ENCODE measurements around the gene GREM1.

The GREM1 gene

GRCh38 chr15:32732574-32733157 is 14.9 kb downstream of the GREM1 start:
- no peak for FAIRE-seq

GRCh38 chr15:32733281-32733680 is 15.5 kb downstream of the GREM1 start:
- no peak for FAIRE-seq

- FAIRE-seq, result no peak
Observed at GRCh38 chr15:32735989-32736700, 18.3 kb downstream of the GREM1 start.

GRCh38 chr15:32736701-32737061 is 18.9 kb downstream of the GREM1 start:
- no peak for FAIRE-seq

GRCh38 chr15:32737304-32737703 is 19.5 kb downstream of the GREM1 start:
- no peak for FAIRE-seq

GRCh38 chr15:32738666-32739065 is 20.9 kb downstream of the GREM1 start:
- no peak for FAIRE-seq

- FAIRE-seq, result no peak
Observed at GRCh38 chr15:32739522-32740063, 21.8 kb downstream of the GREM1 start.

GRCh38 chr15:32743411-32744140 is 25.8 kb downstream of the GREM1 start:
- FAIRE-seq, result no peak

GRCh38 chr15:32746116-32746857 is 28.5 kb downstream of the GREM1 start:
- FAIRE-seq, result no peak

GRCh38 chr15:32747921-32748342 is 30.1 kb downstream of the GREM1 start:
- FAIRE-seq, result no peak

- FAIRE-seq, result no peak
Observed at GRCh38 chr15:32750979-32751378, 33.2 kb downstream of the GREM1 start.

GRCh38 chr15:32757426-32757825 is 39.6 kb downstream of the GREM1 start:
- no peak for FAIRE-seq

GRCh38 chr15:32763295-32763694 is 45.5 kb downstream of the GREM1 start:
- FAIRE-seq, result no peak

GRCh38 chr15:32765236-32765635 is 47.4 kb downstream of the GREM1 start:
- FAIRE-seq, result no peak

- FAIRE-seq, result no peak
Observed at GRCh38 chr15:32766101-32766500, 48.3 kb downstream of the GREM1 start.

GRCh38 chr15:32767236-32767635 is 49.4 kb downstream of the GREM1 start:
- FAIRE-seq, result no peak

- no peak for FAIRE-seq
Observed at GRCh38 chr15:32774022-32774421, 56.2 kb downstream of the GREM1 start.

GRCh38 chr15:32775103-32775502 is 57.3 kb downstream of the GREM1 start:
- FAIRE-seq, result no peak

GRCh38 chr15:32778391-32779176 is 60.8 kb downstream of the GREM1 start:
- no peak for FAIRE-seq

- no peak for FAIRE-seq
Observed at GRCh38 chr15:32781781-32782180, 64.0 kb downstream of the GREM1 start.

GRCh38 chr15:32784581-32784980 is 66.8 kb downstream of the GREM1 start:
- no peak for FAIRE-seq

GRCh38 chr15:32786906-32787305 is 69.1 kb downstream of the GREM1 start:
- FAIRE-seq, result no peak
